Activated B cell treated with CpG ODN at 0.5 μM for 24 hours (primary cell): ENCODE results near the gene CNTNAP2. TPM values are rescaled to one million over a fixed set of nuclear protein-coding genes. Genes with fewer than 3 reads are reported as not detected.

Experiments used
- ATAC-seq: fragments of 200-7000 bp; cut with Tn5 transposase; one replicate; pipeline ENCODE4 v1.10.0; 2021; ENCODE audit warnings: low read depth, mild to moderate bottlenecking, moderate library complexity
- CTCF ChIA-PET: fragments of 350-600 bp; sonication (Branson Sonifier 250); formaldehyde crosslinking; loops from one replicate; lab custom pipeline; 2021; ENCODE audit warnings: antibody characterized with exemption; lab: Charles Lee
- POLR2A ChIA-PET: fragments of 350-600 bp; sonication (Branson Sonifier 250); formaldehyde crosslinking; loops from one replicate; lab custom pipeline; 2021; ENCODE audit warnings: antibody characterized with exemption; lab: Charles Lee
- DNase-seq: peaks from one replicate; pipeline ENCODE4 v3.0.0; 2022
- H3K27ac Mint-ChIP-seq: one replicate; pipeline ENCODE4 v1.8.0; 2020; ENCODE audit warnings: mixed read lengths
- H3K27me3 Mint-ChIP-seq: one replicate; pipeline ENCODE4 v1.8.0; 2021; ENCODE audit warnings: mixed read lengths
- H3K36me3 Mint-ChIP-seq: one replicate; pipeline ENCODE4 v1.8.0; 2021; ENCODE audit warnings: low read depth, mixed read lengths
- H3K4me1 Mint-ChIP-seq: one replicate; pipeline ENCODE4 v1.8.0; 2021; ENCODE audit warnings: mixed read lengths
- H3K4me3 Mint-ChIP-seq: one replicate; pipeline ENCODE4 v1.8.0; 2020; ENCODE audit warnings: mild to moderate bottlenecking, mixed read lengths
- H3K9me3 Mint-ChIP-seq: one replicate; pipeline ENCODE4 v1.8.0; 2020; ENCODE audit warnings: mixed read lengths
- intact Hi-C: fragments of 100-400 bp; cut with micrococcal nuclease; formaldehyde crosslinking; loops from one replicate; pipeline ENCODE4 v1.15.1; 2024
- total RNA-seq: library from RNA; stranded (reverse); gene quantifications from 2 replicates; pipeline ENCODE4 v1.2.3, GENCODE V29; 2022
- TF ChIP-seq, protein P1 (sequence below): fragments of 200-600 bp; IDR thresholded peaks from one replicate; pipeline ENCODE4 v1.8.0; 2022; ENCODE audit warnings: antibody characterized with exemption, mild to moderate bottlenecking

The CNTNAP2 gene
- total RNA-seq, 1 donor from 2014 or later = 0.84 TPM

DNA sequence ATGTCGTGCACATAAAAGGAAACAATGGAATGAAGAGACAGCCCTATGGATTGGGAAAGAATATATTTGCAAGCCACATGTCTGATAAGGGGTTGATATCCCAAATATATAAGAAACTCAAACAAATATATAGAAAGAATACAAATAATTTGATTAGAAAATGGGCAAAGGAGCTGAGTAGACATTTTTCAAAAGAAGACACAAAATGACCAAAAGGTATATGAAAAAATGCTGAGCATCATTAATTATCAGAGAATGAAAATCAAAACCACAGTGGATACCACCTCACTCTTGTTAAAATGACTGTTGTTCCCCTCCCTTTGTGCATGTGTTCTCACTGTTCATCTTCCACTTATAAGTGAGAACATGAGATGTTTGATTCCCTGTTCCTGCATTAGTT lies 175.3 kb downstream of the CNTNAP2 start:
- no peaks in the 10 kb centered on the region for H3K4me1 Mint-ChIP-seq
- ChIA-PET POLR2A (no interaction called here), CTCF (no interaction called here)
- TF ChIP-seq, protein P1, sequence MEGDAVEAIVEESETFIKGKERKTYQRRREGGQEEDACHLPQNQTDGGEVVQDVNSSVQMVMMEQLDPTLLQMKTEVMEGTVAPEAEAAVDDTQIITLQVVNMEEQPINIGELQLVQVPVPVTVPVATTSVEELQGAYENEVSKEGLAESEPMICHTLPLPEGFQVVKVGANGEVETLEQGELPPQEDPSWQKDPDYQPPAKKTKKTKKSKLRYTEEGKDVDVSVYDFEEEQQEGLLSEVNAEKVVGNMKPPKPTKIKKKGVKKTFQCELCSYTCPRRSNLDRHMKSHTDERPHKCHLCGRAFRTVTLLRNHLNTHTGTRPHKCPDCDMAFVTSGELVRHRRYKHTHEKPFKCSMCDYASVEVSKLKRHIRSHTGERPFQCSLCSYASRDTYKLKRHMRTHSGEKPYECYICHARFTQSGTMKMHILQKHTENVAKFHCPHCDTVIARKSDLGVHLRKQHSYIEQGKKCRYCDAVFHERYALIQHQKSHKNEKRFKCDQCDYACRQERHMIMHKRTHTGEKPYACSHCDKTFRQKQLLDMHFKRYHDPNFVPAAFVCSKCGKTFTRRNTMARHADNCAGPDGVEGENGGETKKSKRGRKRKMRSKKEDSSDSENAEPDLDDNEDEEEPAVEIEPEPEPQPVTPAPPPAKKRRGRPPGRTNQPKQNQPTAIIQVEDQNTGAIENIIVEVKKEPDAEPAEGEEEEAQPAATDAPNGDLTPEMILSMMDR = no peak
- peaks cover 2% of the 10 kb centered on the region for H3K9me3 Mint-ChIP-seq
- ATAC-seq = no peak
- no peak overlapping the region for H3K27ac Mint-ChIP-seq
- H3K4me3 Mint-ChIP-seq = no peak overlapping the region
- intact Hi-C loops = no loop called here
- no peak for DNase-seq
- no peaks in the 10 kb centered on the region for H3K27me3 Mint-ChIP-seq
- H3K36me3 Mint-ChIP-seq = no peaks in the 10 kb centered on the region

GRCh38 chr7:146296028-146296427 lies 179.4 kb downstream of the CNTNAP2 start:
- no peaks in the 10 kb centered on the region for H3K4me1 Mint-ChIP-seq
- no peak overlapping the region for H3K4me3 Mint-ChIP-seq
- TF ChIP-seq, protein P1 = no peak
- ChIA-PET CTCF (no interaction called here), POLR2A (no interaction called here)
- ATAC-seq (no peak), DNase-seq (no peak)
- intact Hi-C loops = no loop called here
- H3K27me3 Mint-ChIP-seq = no peaks in the 10 kb centered on the region
- peaks cover 5% of the 10 kb centered on the region for H3K9me3 Mint-ChIP-seq
- H3K36me3 Mint-ChIP-seq = no peaks in the 10 kb centered on the region
- no peak overlapping the region for H3K27ac Mint-ChIP-seq

- Mint-ChIP-seq H3K36me3 (no peaks in the 10 kb centered on the region), H3K4me1 (no peaks in the 10 kb centered on the region), H3K27me3 (no peaks in the 10 kb centered on the region), H3K27ac (no peak overlapping the region), H3K4me3 (no peak overlapping the region), H3K9me3 (peaks cover 3% of the 10 kb centered on the region)
- POLR2A ChIA-PET = no interaction called here
- CTCF ChIA-PET = no interaction called here
- DNase-seq (no peak), ATAC-seq (no peak)
- intact Hi-C loops = no loop called here
- TF ChIP-seq, protein P1 = no peak
Measured at GRCh38 chr7:146314962-146315361, 198.4 kb downstream of the CNTNAP2 start.

DNA sequence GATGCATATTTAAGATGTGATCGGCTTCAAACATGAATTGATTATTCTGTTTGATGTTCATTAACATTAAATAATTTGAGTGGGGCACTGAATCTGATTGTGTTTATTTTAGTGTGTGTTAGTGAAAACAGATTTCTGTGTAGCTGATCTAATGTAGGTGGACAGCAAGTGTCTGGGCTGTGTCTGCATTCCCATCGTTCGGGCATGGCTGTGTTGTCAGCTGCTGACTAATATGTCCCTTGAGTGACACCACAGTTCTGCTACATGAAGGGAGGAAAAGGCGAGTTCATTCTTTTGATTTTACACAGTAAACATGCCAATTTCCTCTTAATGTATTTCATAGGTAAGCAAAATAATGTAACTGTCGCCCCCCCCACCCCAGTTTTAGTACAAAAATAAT lies 203.0 kb downstream of the CNTNAP2 start:
- Mint-ChIP-seq H3K9me3 (peaks cover 4% of the 10 kb centered on the region), H3K4me1 (no peaks in the 10 kb centered on the region), H3K27me3 (no peaks in the 10 kb centered on the region), H3K4me3 (no peak overlapping the region), H3K36me3 (no peaks in the 10 kb centered on the region), H3K27ac (no peak overlapping the region)
- intact Hi-C loops = no loop called here
- ChIA-PET CTCF (no interaction called here), POLR2A (no interaction called here)
- TF ChIP-seq, protein P1 = no peak
- no peak for ATAC-seq
- no peak for DNase-seq

DNA sequence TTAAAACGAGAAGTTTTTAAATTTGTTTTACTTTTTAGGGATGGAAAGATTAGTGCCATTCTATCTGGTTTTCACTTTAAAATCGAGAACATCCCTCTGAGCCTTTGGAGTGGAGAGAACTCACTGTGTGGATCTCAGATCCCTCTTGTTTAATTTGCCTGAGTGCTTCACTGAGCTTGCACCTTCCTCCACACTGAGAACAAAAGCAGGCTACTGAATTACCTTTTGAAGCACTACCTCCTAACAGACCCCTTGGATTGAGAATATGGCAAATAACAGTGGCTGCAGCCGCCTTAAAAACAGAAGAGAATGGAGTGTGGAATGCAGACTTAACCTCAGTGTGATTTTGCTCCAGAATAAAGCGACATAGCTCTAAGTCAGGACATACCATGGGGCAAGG lies 204.7 kb downstream of the CNTNAP2 start:
- intact Hi-C loops = no loop called here
- ChIA-PET CTCF (no interaction called here), POLR2A (no interaction called here)
- DNase-seq = no peak
- Mint-ChIP-seq H3K9me3 (peaks cover 4% of the 10 kb centered on the region), H3K27ac (no peak overlapping the region), H3K4me3 (no peak overlapping the region), H3K4me1 (no peaks in the 10 kb centered on the region), H3K36me3 (no peaks in the 10 kb centered on the region), H3K27me3 (no peaks in the 10 kb centered on the region)
- no peak for ATAC-seq
- TF ChIP-seq, protein P1 = no peak
